GM23338 (cell line): ENCODE results near the gene LRRC27. TPM values are rescaled to one million over a fixed set of nuclear protein-coding genes. Genes with fewer than 3 reads are reported as not detected.

ENCODE experiments used
- ATAC-seq: fragments of 200-7000 bp; cut with Tn5 transposase; 3 replicates; pipeline ENCODE4 v1.9.1; 2020
- DNase-seq: peaks from one replicate; pipeline ENCODE4 v3.0.0-alpha.2; 2015; ENCODE audit warnings: low spot score
- H2AFZ ChIP-seq: fragments of 200-600 bp; sonication (generic); 2 replicates; pipeline ENCODE4 v1.8.0; 2016; ENCODE audit warnings: antibody characterized with exemption, mild to moderate bottlenecking, moderate library complexity
- H3F3A ChIP-seq: fragments of 200-600 bp; sonication (generic); replicated peaks from 2 replicates; pipeline ENCODE4 v1.8.0; 2017; ENCODE audit warnings: antibody characterized with exemption, mixed run types, low read depth
- H3K27ac ChIP-seq: fragments of 200-600 bp; sonication (generic); 2 replicates; pipeline ENCODE4 v1.6.1; 2016; ENCODE audit warnings: low read depth
- H3K27me3 ChIP-seq: fragments of 200-600 bp; sonication (generic); 2 replicates; pipeline ENCODE4 v1.8.0; 2016; ENCODE audit warnings: mild to moderate bottlenecking, mixed run types, moderate library complexity; ENCODE audit not compliant: insufficient read depth
- H3K36me3 ChIP-seq: fragments of 200-600 bp; sonication (generic); 2 replicates; pipeline ENCODE4 v1.8.0; 2016; ENCODE audit warnings: mild to moderate bottlenecking; ENCODE audit not compliant: insufficient read depth
- H3K4me1 ChIP-seq: fragments of 200-600 bp; sonication (generic); 2 replicates; pipeline ENCODE4 v1.8.0; 2016; ENCODE audit warnings: mild to moderate bottlenecking, moderate library complexity; ENCODE audit not compliant: insufficient read depth
- H3K4me2 ChIP-seq: fragments of 200-600 bp; sonication (generic); 2 replicates; pipeline ENCODE4 v1.7.1; 2017; ENCODE audit warnings: mixed run types
- H3K4me3 ChIP-seq: fragments of 200-600 bp; sonication (generic); 2 replicates; pipeline ENCODE4 v1.6.1; 2016; ENCODE audit warnings: mixed run types
- H3K79me2 ChIP-seq: fragments of 200-600 bp; sonication (generic); replicated peaks from 2 replicates; pipeline ENCODE4 v1.8.0; 2017; ENCODE audit warnings: mild to moderate bottlenecking; ENCODE audit not compliant: insufficient read depth
- H3K9me2 ChIP-seq: fragments of 200-600 bp; sonication (generic); 2 replicates; pipeline ENCODE4 v1.8.0; 2017; ENCODE audit not compliant: insufficient read depth
- H4K20me1 ChIP-seq: fragments of 200-600 bp; sonication (generic); replicated peaks from 2 replicates; pipeline ENCODE4 v1.8.0; 2017; ENCODE audit warnings: mild to moderate bottlenecking; ENCODE audit not compliant: insufficient read depth
- H3K27ac Mint-ChIP-seq: 2 replicates; pipeline ENCODE4 v1.8.0; 2020; ENCODE audit warnings: inconsistent platforms, mild to moderate bottlenecking, moderate library complexity, mixed read lengths
- H3K27me3 Mint-ChIP-seq: 3 replicates; pipeline ENCODE4 v1.8.0; 2022; ENCODE audit warnings: low read depth, mild to moderate bottlenecking, moderate library complexity, mixed read lengths, inconsistent platforms; ENCODE audit not compliant: insufficient read depth, poor library complexity
- H3K36me3 Mint-ChIP-seq: 3 replicates; pipeline ENCODE4 v1.8.0; 2021; ENCODE audit warnings: low read depth, mild to moderate bottlenecking, inconsistent platforms, moderate library complexity, mixed read lengths
- H3K4me1 Mint-ChIP-seq: 3 replicates; pipeline ENCODE4 v1.8.0; 2020; ENCODE audit warnings: mild to moderate bottlenecking, inconsistent platforms, mixed read lengths
- H3K4me3 Mint-ChIP-seq: 3 replicates; pipeline ENCODE4 v1.8.0; 2021; ENCODE audit warnings: moderate library complexity, mild to moderate bottlenecking, inconsistent platforms, mixed read lengths
- H3K9me3 Mint-ChIP-seq: 3 replicates; pipeline ENCODE4 v1.8.0; 2020; ENCODE audit warnings: moderate library complexity, mild to moderate bottlenecking, inconsistent platforms, mixed read lengths
- CREB1 ChIP-seq: fragments of 250-450 bp; sonication (Bioruptor Pico); IDR thresholded peaks from 2 replicates; pipeline ENCODE4 v1.5.0; 2020; ENCODE audit warnings: low read depth, mild to moderate bottlenecking, moderate library complexity
- CTCF ChIP-seq, 2 experiments: fragments of 200-600 bp in 1 of 2; sonication (generic) in 1 of 2; conservative IDR thresholded peaks; 2 replicates each; pipeline versions ENCODE4 v1.5.1 to v1.6.1; 2016 to 2017; ENCODE audit warnings: antibody characterized with exemption in 2 of 2, low read depth in 2 of 2, mild to moderate bottlenecking in 2 of 2, moderate library complexity in 1 of 2
- ETS1 ChIP-seq: IDR thresholded peaks from 2 replicates; pipeline ENCODE4 v1.6.1; 2016; ENCODE audit warnings: antibody characterized with exemption
- EZH2 ChIP-seq: fragments of 200-600 bp; sonication (generic); IDR thresholded peaks from one replicate; pipeline ENCODE4 v1.8.0; 2017; ENCODE audit warnings: antibody characterized with exemption, mild to moderate bottlenecking, low read depth; ENCODE audit not compliant: unreplicated experiment
- EZH2phosphoT487 ChIP-seq: fragments of 200-600 bp; sonication (generic); IDR thresholded peaks from one replicate; pipeline ENCODE4 v1.8.1; 2018; ENCODE audit warnings: antibody characterized with exemption; ENCODE audit not compliant: unreplicated experiment
- JUNB ChIP-seq: IDR thresholded peaks from one replicate; pipeline ENCODE4 v1.6.1; 2016; ENCODE audit warnings: antibody characterized with exemption; ENCODE audit not compliant: unreplicated experiment
- NANOG ChIP-seq: IDR thresholded peaks from 2 replicates; pipeline ENCODE4 v1.6.1; 2016; ENCODE audit warnings: antibody characterized with exemption, borderline replicate concordance
- POLR2AphosphoS5 ChIP-seq: IDR thresholded peaks from 2 replicates; pipeline ENCODE4 v1.6.1; 2016; ENCODE audit warnings: antibody characterized with exemption, low read depth
- REST ChIP-seq: IDR thresholded peaks from one replicate; pipeline ENCODE4 v1.6.1; 2018; ENCODE audit warnings: antibody characterized with exemption; ENCODE audit not compliant: unreplicated experiment
- STAT1 ChIP-seq: IDR thresholded peaks from one replicate; pipeline ENCODE4 v1.6.1; 2016; ENCODE audit warnings: antibody characterized with exemption; ENCODE audit not compliant: unreplicated experiment
- ZNF114 ChIP-seq: fragments of 250-450 bp; sonication (Bioruptor Pico); IDR thresholded peaks from 2 replicates; pipeline ENCODE4 v1.5.0; 2020; ENCODE audit warnings: mild to moderate bottlenecking, moderate library complexity
- ZNF331 ChIP-seq: fragments of 250-450 bp; sonication (Bioruptor Pico); IDR thresholded peaks from 2 replicates; pipeline ENCODE4 v1.5.0; 2020; ENCODE audit warnings: low read depth, mild to moderate bottlenecking, moderate library complexity
- ZNF462 ChIP-seq: fragments of 250-450 bp; sonication (Bioruptor Pico); IDR thresholded peaks from 2 replicates; pipeline ENCODE4 v1.5.0; 2020; ENCODE audit warnings: mild to moderate bottlenecking, moderate library complexity
- polyA plus RNA-seq: library from polyadenylated mRNA; unstranded; fragments of >200 nt; fragmentation: Nextera tagmentation; extraction: Ambion mirVana; gene quantifications from 2 replicates; pipeline ENCODE4 v1.2.1, GENCODE V29; 2016
- total RNA-seq: library from RNA; depleted of rRNA; stranded (reverse); fragments of >200 nt; shearing (Covaris generic); gene quantifications from 2 replicates; pipeline ENCODE4 v1.2.3, GENCODE V29; 2014

Gene LRRC27
- total and polyA plus RNA-seq, 2 experiments from 2014 or later = 2.9 to 3.5 TPM

- TF ChIP-seq CREB1 (CRISPR knock-in tag) = no peak
- no peak for TF ChIP-seq JUNB
- no peak for TF ChIP-seq ZNF331 (CRISPR knock-in tag)
Measured at GRCh38 chr10:132338876-132339275, 6.9 kb downstream of the LRRC27 start (continued).

GRCh38 chr10:132339276-132339675 is 7.3 kb downstream of the LRRC27 start:
- Mint-ChIP-seq H3K4me3 (no peak overlapping the region), H3K9me3 (no peaks in the 10 kb centered on the region), H3K4me1 (peaks cover 24% of the 10 kb centered on the region), H3K36me3 (peaks cover 3% of the 10 kb centered on the region; the same call in 1 of the 3 replicates), H3K27me3 (peaks cover 4% of the 10 kb centered on the region), H3K27ac (no peak overlapping the region)
- Histone ChIP-seq H3K4me1 (peaks cover 7% of the 10 kb centered on the region; the same call in 1 of the 2 replicates), H3K36me3 (no peaks in the 10 kb centered on the region), H2AFZ (no peak overlapping the region), H3K27me3 (no peaks in the 10 kb centered on the region), H3K79me2 (no peaks in the 10 kb centered on the region), H3K9me2 (no peaks in the 10 kb centered on the region), H3K4me3 (no peak overlapping the region), H3F3A (0 out of 2 replicates have a peak, but pooled peaks cover 4% of the 10 kb centered on the region), H4K20me1 (no peaks in the 10 kb centered on the region), H3K27ac (no peak overlapping the region), H3K4me2 (no peak overlapping the region)
- DNase-seq (no peak), ATAC-seq (no peak)
- TF ChIP-seq EZH2 = no peak
- TF ChIP-seq ETS1 = no peak
- no peak for TF ChIP-seq NANOG
- no peak for TF ChIP-seq CREB1 (CRISPR knock-in tag)
- TF ChIP-seq CTCF (conservative IDR thresholded peaks at IDR 0.05; ENCODE audit: low read depth in 2 of 2) = no peak
- TF ChIP-seq JUNB = no peak
- no peak for TF ChIP-seq ZNF114
- TF ChIP-seq REST = no peak
- no peak for TF ChIP-seq STAT1
- no peak for TF ChIP-seq ZNF462 (CRISPR knock-in tag)
- no peak for TF ChIP-seq EZH2phosphoT487
- TF ChIP-seq POLR2AphosphoS5 = no peak
- TF ChIP-seq ZNF331 (CRISPR knock-in tag) = no peak
